ENCODE results near the gene IL25.

Gene IL25

DNA sequence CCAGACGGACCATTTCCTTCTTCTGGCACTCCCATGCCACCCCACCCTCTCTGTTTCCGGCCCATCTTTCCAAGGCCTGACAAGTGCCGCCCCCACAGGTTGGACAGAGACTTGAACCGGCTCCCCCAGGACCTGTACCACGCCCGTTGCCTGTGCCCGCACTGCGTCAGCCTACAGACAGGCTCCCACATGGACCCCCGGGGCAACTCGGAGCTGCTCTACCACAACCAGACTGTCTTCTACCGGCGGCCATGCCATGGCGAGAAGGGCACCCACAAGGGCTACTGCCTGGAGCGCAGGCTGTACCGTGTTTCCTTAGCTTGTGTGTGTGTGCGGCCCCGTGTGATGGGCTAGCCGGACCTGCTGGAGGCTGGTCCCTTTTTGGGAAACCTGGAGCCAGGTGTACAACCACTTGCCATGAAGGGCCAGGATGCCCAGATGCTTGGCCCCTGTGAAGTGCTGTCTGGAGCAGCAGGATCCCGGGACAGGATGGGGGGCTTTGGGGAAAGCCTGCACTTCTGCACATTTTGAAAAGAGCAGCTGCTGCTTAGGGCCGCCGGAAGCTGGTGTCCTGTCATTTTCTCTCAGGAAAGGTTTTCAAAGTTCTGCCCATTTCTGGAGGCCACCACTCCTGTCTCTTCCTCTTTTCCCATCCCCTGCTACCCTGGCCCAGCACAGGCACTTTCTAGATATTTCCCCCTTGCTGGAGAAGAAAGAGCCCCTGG is 3.1 kb downstream of the IL25 start:
- no peak for TF ChIP-seq CTCF (IDR thresholded peaks at IDR 0.05; ENCODE audit: low read depth, low read length)
- H3K4me3 ChIP-seq (replicated peaks in 1 of 2; ENCODE audit: low read depth in 2 of 2, low read length in 2 of 2), result no peak overlapping the region
- DNase-seq (ENCODE audit: low read depth in 2 of 2), result no peak

- no peak within 1 kb of the TSS for H3K4me3 ChIP-seq (replicated peaks in 1 of 2; ENCODE audit: low read depth in 2 of 2, low read length in 2 of 2)
- TF ChIP-seq CTCF (IDR thresholded peaks at IDR 0.05; ENCODE audit: low read depth, low read length), result no peak
- DNase-seq (ENCODE audit: low read depth in 2 of 2), result peak in 1 of 2 donors; percentile 7
Measured at GRCh38 chr14:23376482-23377197, 4.0 kb downstream of the IL25 start, which contains the start of gene CMTM5. TSS of gene CMTM5 (plus strand) at chr14:23377046. CDS start at chr14:23377252, 206 bp downstream.

DNA sequence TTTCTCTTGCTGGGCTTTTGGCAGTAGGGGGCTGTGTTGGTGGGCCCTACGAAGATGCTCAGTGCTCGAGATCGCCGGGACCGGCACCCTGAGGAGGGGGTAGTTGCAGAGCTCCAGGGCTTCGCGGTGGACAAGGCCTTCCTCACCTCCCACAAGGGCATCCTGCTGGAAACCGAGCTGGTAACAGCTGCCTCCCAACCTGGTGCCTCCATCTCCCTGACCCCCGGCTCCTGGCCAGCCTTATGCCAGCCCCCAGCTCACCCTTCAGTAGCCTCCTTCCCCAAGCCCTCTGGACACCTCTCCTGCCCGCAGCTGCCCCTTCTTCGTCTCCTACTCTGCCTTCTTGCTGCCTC is 4.6 kb downstream of the IL25 start:
- TF ChIP-seq CTCF (IDR thresholded peaks at IDR 0.05; ENCODE audit: low read depth, low read length), result no peak
- no peak for DNase-seq (ENCODE audit: low read depth in 2 of 2)
- no peak overlapping the region for H3K4me3 ChIP-seq (replicated peaks in 1 of 2; ENCODE audit: low read depth in 2 of 2, low read length in 2 of 2)

GRCh38 chr14:23377573-23378563 is 5.3 kb downstream of the IL25 start:
- no peak for DNase-seq (ENCODE audit: low read depth in 2 of 2)
- no peak for TF ChIP-seq CTCF (IDR thresholded peaks at IDR 0.05; ENCODE audit: low read depth, low read length)
- H3K4me3 ChIP-seq (replicated peaks in 1 of 2; ENCODE audit: low read depth in 2 of 2, low read length in 2 of 2), result no peak overlapping the region

DNA sequence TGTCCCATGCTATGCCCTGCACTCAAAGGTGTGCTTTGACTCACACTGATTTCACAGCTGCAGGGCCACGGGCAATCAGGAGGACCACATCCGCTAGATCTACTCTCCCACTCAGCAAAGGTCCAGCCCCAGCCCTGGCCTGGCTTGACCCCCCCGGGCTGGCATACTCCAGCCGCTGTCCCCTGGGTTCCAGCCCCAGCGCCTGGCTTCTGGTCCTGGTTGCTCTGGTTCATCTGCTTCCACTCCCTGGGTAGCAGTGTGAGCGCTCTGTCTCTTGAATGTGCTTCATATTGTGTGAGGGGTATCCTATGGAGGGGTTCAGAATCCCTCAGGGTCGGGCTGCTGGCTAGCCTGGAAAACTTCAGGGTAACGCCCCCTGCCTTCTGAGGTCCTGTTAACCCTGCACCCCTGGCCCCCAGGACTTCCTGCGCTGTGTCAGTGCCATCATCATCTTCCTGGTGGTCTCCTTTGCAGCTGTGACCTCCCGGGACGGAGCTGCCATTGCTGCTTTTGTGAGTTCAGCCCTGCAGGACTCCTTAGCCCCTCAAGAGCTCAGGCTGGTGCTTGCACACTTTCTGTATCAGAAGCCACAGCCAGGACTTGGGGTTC is 6.1 kb downstream of the IL25 start:
- DNase-seq (ENCODE audit: low read depth in 2 of 2), result no peak
- TF ChIP-seq CTCF (IDR thresholded peaks at IDR 0.05; ENCODE audit: low read depth, low read length), result no peak
- H3K4me3 ChIP-seq (replicated peaks in 1 of 2; ENCODE audit: low read depth in 2 of 2, low read length in 2 of 2), result no peak overlapping the region
